ENCODE data around the gene PLA2G6.

PLA2G6 gene

DNA sequence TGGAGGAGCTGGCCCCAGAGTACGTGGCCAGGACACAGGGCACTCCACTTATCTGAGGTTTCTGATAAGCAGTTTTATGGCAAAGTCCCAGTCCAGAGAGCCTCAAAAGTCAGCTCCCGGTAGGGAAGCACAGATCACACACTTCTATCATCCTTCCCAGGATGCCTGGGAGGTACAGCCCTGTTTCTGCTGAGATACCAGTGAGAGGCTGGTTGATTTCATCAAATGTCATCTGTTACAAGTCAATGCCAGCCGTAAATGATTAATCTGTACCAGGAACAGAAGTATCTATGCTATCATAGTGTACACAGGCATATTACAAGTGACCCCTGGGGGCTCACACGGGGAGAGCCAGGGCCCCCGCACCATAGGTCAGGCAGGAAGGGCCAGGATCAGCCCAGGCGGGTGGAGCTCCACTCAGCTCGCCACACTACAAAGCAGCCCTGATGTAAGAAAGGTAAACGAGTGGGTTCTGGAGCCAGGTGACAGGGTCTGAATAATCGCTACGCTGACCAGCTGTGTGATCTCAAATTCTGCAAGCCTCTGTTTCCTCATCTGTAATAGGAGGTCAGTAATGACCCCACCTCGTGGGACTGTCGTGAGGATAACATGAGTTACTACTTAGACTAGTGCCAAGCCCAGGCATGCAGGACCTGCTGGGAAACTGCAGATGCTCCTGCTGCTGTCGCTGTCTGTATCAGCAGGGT lies 17.6 kb downstream of the PLA2G6 start:
- no peaks in the 10 kb centered on the region for H3K27me3 ChIP-seq (ENCODE audit: insufficient read depth, low read length, poor library complexity, severe bottlenecking)
- H3K4me1 ChIP-seq (ENCODE audit: insufficient read depth, low read length, poor library complexity, severe bottlenecking) = peaks cover 19% of the 10 kb centered on the region
- H3K9me3 ChIP-seq (ENCODE audit: insufficient read depth, low read depth, low read length) = no peaks in the 10 kb centered on the region
- H4K20me1 ChIP-seq (ENCODE audit: insufficient read depth, low read length, poor library complexity, severe bottlenecking) = no peaks in the 10 kb centered on the region
- peaks cover 10% of the 10 kb centered on the region; the same call in 1 of the 2 replicates for H3K36me3 ChIP-seq (ENCODE audit: insufficient read depth, low read length)
- no peak overlapping the region for H2AFZ ChIP-seq (ENCODE audit: low read length)
- H3K4me2 ChIP-seq (ENCODE audit: low read depth, low read length, poor library complexity, severe bottlenecking) = no peak overlapping the region
- no peaks in the 10 kb centered on the region for H3F3A ChIP-seq (ENCODE audit: low read depth)
- no peak overlapping the region for H3K4me3 ChIP-seq (ENCODE audit: low read length, poor library complexity, severe bottlenecking)
- H3K9ac ChIP-seq (ENCODE audit: low read depth, low read length, poor library complexity, severe bottlenecking) = no peak overlapping the region
- no peaks in the 10 kb centered on the region; the same call in 1 of the 2 replicates for H3K79me2 ChIP-seq (ENCODE audit: insufficient read depth, low read length)
- H3K9me2 ChIP-seq (replicated peaks; ENCODE audit: low read depth, low read length) = no peaks in the 10 kb centered on the region
- TF ChIP-seq, protein P1, sequence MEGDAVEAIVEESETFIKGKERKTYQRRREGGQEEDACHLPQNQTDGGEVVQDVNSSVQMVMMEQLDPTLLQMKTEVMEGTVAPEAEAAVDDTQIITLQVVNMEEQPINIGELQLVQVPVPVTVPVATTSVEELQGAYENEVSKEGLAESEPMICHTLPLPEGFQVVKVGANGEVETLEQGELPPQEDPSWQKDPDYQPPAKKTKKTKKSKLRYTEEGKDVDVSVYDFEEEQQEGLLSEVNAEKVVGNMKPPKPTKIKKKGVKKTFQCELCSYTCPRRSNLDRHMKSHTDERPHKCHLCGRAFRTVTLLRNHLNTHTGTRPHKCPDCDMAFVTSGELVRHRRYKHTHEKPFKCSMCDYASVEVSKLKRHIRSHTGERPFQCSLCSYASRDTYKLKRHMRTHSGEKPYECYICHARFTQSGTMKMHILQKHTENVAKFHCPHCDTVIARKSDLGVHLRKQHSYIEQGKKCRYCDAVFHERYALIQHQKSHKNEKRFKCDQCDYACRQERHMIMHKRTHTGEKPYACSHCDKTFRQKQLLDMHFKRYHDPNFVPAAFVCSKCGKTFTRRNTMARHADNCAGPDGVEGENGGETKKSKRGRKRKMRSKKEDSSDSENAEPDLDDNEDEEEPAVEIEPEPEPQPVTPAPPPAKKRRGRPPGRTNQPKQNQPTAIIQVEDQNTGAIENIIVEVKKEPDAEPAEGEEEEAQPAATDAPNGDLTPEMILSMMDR (conservative IDR thresholded peaks at IDR 0.05; ENCODE audit: low read length) = no peak
- TF ChIP-seq EZH2phosphoT487 (IDR thresholded peaks at IDR 0.05; ENCODE audit: borderline replicate concordance) = no peak

DNA sequence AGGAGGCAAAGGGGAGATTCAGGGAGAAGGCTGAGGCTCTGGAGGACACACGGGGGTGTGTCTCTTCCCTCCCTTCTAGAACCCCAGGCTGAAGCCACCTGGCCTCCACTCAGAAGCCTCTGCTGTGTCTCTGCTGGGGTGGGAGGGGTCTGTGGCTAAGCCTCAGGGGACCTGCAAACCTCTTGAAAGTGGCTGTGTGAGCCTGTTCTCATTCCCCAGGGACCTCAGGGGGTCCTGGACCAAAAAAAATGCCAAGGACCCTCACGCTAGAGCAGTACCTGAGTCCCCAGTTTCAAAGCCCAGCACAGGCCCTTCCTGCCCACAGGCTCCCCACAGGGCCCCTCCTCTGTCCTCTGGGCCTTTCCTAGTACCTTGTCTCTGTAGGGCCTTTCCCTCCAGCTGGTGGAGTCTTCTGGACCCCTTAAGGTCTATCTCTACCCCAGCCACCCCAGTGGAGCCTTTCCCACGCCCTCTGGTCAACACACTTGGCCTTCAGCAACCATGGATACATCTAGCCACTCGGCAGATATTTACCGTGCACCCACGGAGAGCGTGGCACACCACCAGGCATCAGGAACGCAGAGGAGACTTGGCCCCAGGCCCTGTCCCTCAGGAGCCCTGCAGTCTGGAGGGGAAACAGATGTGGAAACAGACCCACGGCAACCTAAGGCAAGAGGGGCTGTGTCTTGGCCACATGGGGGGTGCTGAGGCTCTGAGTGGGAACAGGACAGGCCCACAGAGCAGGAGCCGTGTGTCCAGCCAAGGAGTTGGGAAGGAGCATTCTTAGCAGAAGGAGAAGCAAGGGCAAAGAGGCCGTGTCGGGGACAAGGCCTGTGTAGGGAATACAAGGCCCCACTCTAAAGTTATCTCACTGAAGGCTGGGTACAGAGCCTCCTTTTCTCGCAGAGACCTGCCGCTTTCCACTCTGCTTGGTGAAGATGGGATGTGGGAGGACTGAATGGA lies 18.5 kb downstream of the PLA2G6 start:
- H3K4me1 ChIP-seq (ENCODE audit: insufficient read depth, low read length, poor library complexity, severe bottlenecking) = peaks cover 19% of the 10 kb centered on the region
- H3K27me3 ChIP-seq (ENCODE audit: insufficient read depth, low read length, poor library complexity, severe bottlenecking) = no peaks in the 10 kb centered on the region
- no peaks in the 10 kb centered on the region; the same call in 1 of the 2 replicates for H3K79me2 ChIP-seq (ENCODE audit: insufficient read depth, low read length)
- no peak overlapping the region for H3K4me3 ChIP-seq (ENCODE audit: low read length, poor library complexity, severe bottlenecking)
- no peaks in the 10 kb centered on the region for H3K9me3 ChIP-seq (ENCODE audit: insufficient read depth, low read depth, low read length)
- no peak for TF ChIP-seq EZH2phosphoT487 (IDR thresholded peaks at IDR 0.05; ENCODE audit: borderline replicate concordance)
- H2AFZ ChIP-seq (ENCODE audit: low read length) = no peak overlapping the region
- no peaks in the 10 kb centered on the region for H3F3A ChIP-seq (ENCODE audit: low read depth)
- no peak overlapping the region for H3K9ac ChIP-seq (ENCODE audit: low read depth, low read length, poor library complexity, severe bottlenecking)
- peaks cover 10% of the 10 kb centered on the region; the same call in 1 of the 2 replicates for H3K36me3 ChIP-seq (ENCODE audit: insufficient read depth, low read length)
- no peaks in the 10 kb centered on the region for H3K9me2 ChIP-seq (replicated peaks; ENCODE audit: low read depth, low read length)
- H3K4me2 ChIP-seq (ENCODE audit: low read depth, low read length, poor library complexity, severe bottlenecking) = peak overlapping the region; percentile 39
- H4K20me1 ChIP-seq (ENCODE audit: insufficient read depth, low read length, poor library complexity, severe bottlenecking) = no peaks in the 10 kb centered on the region

- no peaks in the 10 kb centered on the region for H3K9me3 ChIP-seq (ENCODE audit: insufficient read depth, low read depth, low read length)
- H3K9ac ChIP-seq (ENCODE audit: low read depth, low read length, poor library complexity, severe bottlenecking) = no peak overlapping the region
- H3K4me1 ChIP-seq (ENCODE audit: insufficient read depth, low read length, poor library complexity, severe bottlenecking) = peaks cover 3% of the 10 kb centered on the region
- no peaks in the 10 kb centered on the region for H3K79me2 ChIP-seq (ENCODE audit: insufficient read depth, low read length)
- TF ChIP-seq, protein P1 (conservative IDR thresholded peaks at IDR 0.05; ENCODE audit: low read length) = no peak
- no peak for TF ChIP-seq EZH2phosphoT487 (IDR thresholded peaks at IDR 0.05; ENCODE audit: borderline replicate concordance)
- H3K9me2 ChIP-seq (replicated peaks; ENCODE audit: low read depth, low read length) = no peaks in the 10 kb centered on the region
- no peak overlapping the region for H2AFZ ChIP-seq (ENCODE audit: low read length)
- no peak overlapping the region for H3K4me2 ChIP-seq (ENCODE audit: low read depth, low read length, poor library complexity, severe bottlenecking)
- H3F3A ChIP-seq (ENCODE audit: low read depth) = no peaks in the 10 kb centered on the region
- H3K27me3 ChIP-seq (ENCODE audit: insufficient read depth, low read length, poor library complexity, severe bottlenecking) = no peaks in the 10 kb centered on the region
- no peaks in the 10 kb centered on the region for H4K20me1 ChIP-seq (ENCODE audit: insufficient read depth, low read length, poor library complexity, severe bottlenecking)
- H3K4me3 ChIP-seq (ENCODE audit: low read length, poor library complexity, severe bottlenecking) = no peak overlapping the region
- no peaks in the 10 kb centered on the region for H3K36me3 ChIP-seq (ENCODE audit: insufficient read depth, low read length)
Measured at GRCh38 chr22:38155703-38156102, 25.9 kb downstream of the PLA2G6 start.

Data from Loucy (cell line).